ENCODE data around the gene GNAI2.
A peak's percentile ranks its signal among the peaks of the same experiment; 100 is the strongest.

Gene GNAI2

GRCh38 chr3:50299638-50299928 is 63.6 kb downstream of the GNAI2 start:
- no peak for TF ChIP-seq CTCF (IDR thresholded peaks at IDR 0.05; ENCODE audit: control insufficient read depth, insufficient read depth, low read depth, low read length, missing control alignments)
- DNase-seq (ENCODE audit: low read depth): no peak
- H3K4me3 ChIP-seq (ENCODE audit: control insufficient read depth, low read depth, low read length): peak overlapping the region; percentile 44

- TF ChIP-seq CTCF (IDR thresholded peaks at IDR 0.05; ENCODE audit: control insufficient read depth, insufficient read depth, low read depth, low read length, missing control alignments): no peak
- no peak for DNase-seq (ENCODE audit: low read depth)
- peak overlapping the region; percentile 44 for H3K4me3 ChIP-seq (ENCODE audit: control insufficient read depth, low read depth, low read length)
These were observed 64.1 kb downstream of the GNAI2 start for GRCh38 chr3:50299929-50300680.

GRCh38 chr3:50300681-50301254 is 64.8 kb downstream of the GNAI2 start:
- no peak for DNase-seq (ENCODE audit: low read depth)
- H3K4me3 ChIP-seq (ENCODE audit: control insufficient read depth, low read depth, low read length): no peak overlapping the region
- TF ChIP-seq CTCF (IDR thresholded peaks at IDR 0.05; ENCODE audit: control insufficient read depth, insufficient read depth, low read depth, low read length, missing control alignments): no peak

GRCh38 chr3:50302095-50303012 is 66.3 kb downstream of the GNAI2 start:
- no peak for TF ChIP-seq CTCF (IDR thresholded peaks at IDR 0.05; ENCODE audit: control insufficient read depth, insufficient read depth, low read depth, low read length, missing control alignments)
- no peak for DNase-seq (ENCODE audit: low read depth)
- H3K4me3 ChIP-seq (ENCODE audit: control insufficient read depth, low read depth, low read length): no peak overlapping the region

- H3K4me3 ChIP-seq (ENCODE audit: control insufficient read depth, low read depth, low read length): no peak within 1 kb of the TSS
- no peak for TF ChIP-seq CTCF (IDR thresholded peaks at IDR 0.05; ENCODE audit: control insufficient read depth, insufficient read depth, low read depth, low read length, missing control alignments)
- DNase-seq (ENCODE audit: low read depth): no peak
These were observed 67.2 kb downstream of the GNAI2 start, which contains the start of gene HYAL1 for GRCh38 chr3:50303013-50303815. TSS of gene HYAL1 (minus strand) at chr3:50303574. CDS start at chr3:50302956, 618 bp downstream.

- no peak for DNase-seq (ENCODE audit: low read depth)
- no peak for TF ChIP-seq CTCF (IDR thresholded peaks at IDR 0.05; ENCODE audit: control insufficient read depth, insufficient read depth, low read depth, low read length, missing control alignments)
- H3K4me3 ChIP-seq (ENCODE audit: control insufficient read depth, low read depth, low read length): no peak overlapping the region
These were observed 68.6 kb downstream of the GNAI2 start for GRCh38 chr3:50304601-50305000.
